OCI-LY7 (cell line): ENCODE measurements around the gene QPCTL. TPM values are rescaled to one million over a fixed set of nuclear protein-coding genes. Genes with fewer than 3 reads are reported as not detected.

Experiments used
- BruUV-seq: library from RNA; stranded (reverse); fragments of 400-500 nt; replicated peaks from 2 replicates; lab custom pipeline; 2021; lab: Mats Ljungman, UMichigan
- CTCF ChIA-PET: fragments of 300-600 bp; sonication (Branson Sonifier 250); formaldehyde crosslinking; loops from one replicate; lab custom pipeline; 2022; ENCODE audit warnings: antibody characterized with exemption; ENCODE audit not compliant: unreplicated experiment; lab: Charles Lee
- POLR2A ChIA-PET: fragments of 300-600 bp; sonication (Branson Sonifier 250); formaldehyde crosslinking; loops from one replicate; lab custom pipeline; 2022; ENCODE audit warnings: antibody characterized with exemption; lab: Charles Lee
- DNase-seq: peaks from one replicate; pipeline ENCODE4 v3.0.0-alpha.2; 2015; ENCODE audit warnings: low spot score
- H2AFZ ChIP-seq: fragments of 200-600 bp; sonication (generic), shearing (Covaris generic); 2 replicates; pipeline ENCODE4 v1.6.1; 2014; ENCODE audit warnings: mild to moderate bottlenecking, antibody characterized with exemption, low read length, moderate library complexity
- H3K27ac ChIP-seq: fragments of 200-600 bp; sonication (generic); 2 replicates; pipeline ENCODE4 v1.5.1; 2014; ENCODE audit warnings: mixed run types, low read depth, mild to moderate bottlenecking, moderate library complexity, low read length, inconsistent platforms; ENCODE audit not compliant: poor library complexity, severe bottlenecking
- H3K36me3 ChIP-seq: fragments of 200-600 bp; sonication (generic); 2 replicates; pipeline ENCODE4 v1.6.1; 2014; ENCODE audit warnings: mild to moderate bottlenecking, antibody characterized with exemption, low read length, moderate library complexity, mixed read lengths; ENCODE audit not compliant: insufficient read depth
- H3K4me1 ChIP-seq: fragments of 200-600 bp; sonication (generic); 2 replicates; pipeline ENCODE4 v1.5.1; 2014; ENCODE audit warnings: mild to moderate bottlenecking, low read length; ENCODE audit not compliant: insufficient read depth, poor library complexity, severe bottlenecking
- H3K4me2 ChIP-seq: fragments of 200-600 bp; sonication (generic); 2 replicates; pipeline ENCODE4 v1.6.1; 2014; ENCODE audit warnings: mild to moderate bottlenecking, low read length
- H3K4me3 ChIP-seq: fragments of 200-600 bp; sonication (generic); 2 replicates; pipeline ENCODE4 v1.5.1; 2014; ENCODE audit warnings: mild to moderate bottlenecking, low read depth, low read length; ENCODE audit not compliant: poor library complexity, severe bottlenecking
- H3K79me2 ChIP-seq: fragments of 200-600 bp; sonication (generic); 2 replicates; pipeline ENCODE4 v1.6.1; 2016; ENCODE audit warnings: low read depth, mild to moderate bottlenecking, low read length, moderate library complexity, mixed read lengths; ENCODE audit not compliant: insufficient read depth
- H3K9me2 ChIP-seq: fragments of 200-600 bp; sonication (generic); 2 replicates; pipeline ENCODE4 v1.6.1; 2016; ENCODE audit warnings: mild to moderate bottlenecking, low read length, mixed read lengths; ENCODE audit not compliant: insufficient read depth
- H3K9me3 ChIP-seq: fragments of 200-600 bp; sonication (generic); 2 replicates; pipeline ENCODE4 v1.6.1; 2014; ENCODE audit warnings: mild to moderate bottlenecking, mixed run types, low read length, mixed read lengths
- H4K20me1 ChIP-seq: fragments of 200-600 bp; sonication (generic); 2 replicates; pipeline ENCODE4 v1.6.1; 2014; ENCODE audit warnings: mild to moderate bottlenecking, antibody characterized with exemption, low read length, moderate library complexity, mixed read lengths; ENCODE audit not compliant: insufficient read depth
- EZH2phosphoT487 ChIP-seq: fragments of 200-600 bp; sonication (generic); IDR thresholded peaks from 2 replicates; pipeline ENCODE4 v1.6.1; 2018; ENCODE audit warnings: low read depth, borderline replicate concordance, mild to moderate bottlenecking, mixed run types, antibody characterized with exemption, low read length, moderate library complexity, mixed read lengths
- intact Hi-C: fragments of 100-400 bp; cut with micrococcal nuclease; formaldehyde crosslinking; loops from one replicate; pipeline ENCODE4 v1.10.0; 2022; ENCODE audit not compliant: unreplicated experiment
- total RNA-seq, 2 experiments: library from RNA; depleted of rRNA in 1 of 2; stranded (reverse); fragments of >200 nt in 1 of 2; shearing (Covaris generic) in 1 of 2; gene quantifications; 2 replicates each; pipeline ENCODE4 v1.2.3, GENCODE V29; 2014 to 2022
- TF ChIP-seq, protein P1 (sequence below): fragments of 200-600 bp; sonication (generic); conservative IDR thresholded peaks from 2 replicates; pipeline ENCODE4 v1.5.1; 2014; ENCODE audit warnings: mild to moderate bottlenecking, antibody characterized with exemption, low read length, moderate library complexity, mixed read lengths

Gene QPCTL
- total RNA-seq, 2 experiments from 2014 or later = 24.8 to 26.3 TPM

DNA sequence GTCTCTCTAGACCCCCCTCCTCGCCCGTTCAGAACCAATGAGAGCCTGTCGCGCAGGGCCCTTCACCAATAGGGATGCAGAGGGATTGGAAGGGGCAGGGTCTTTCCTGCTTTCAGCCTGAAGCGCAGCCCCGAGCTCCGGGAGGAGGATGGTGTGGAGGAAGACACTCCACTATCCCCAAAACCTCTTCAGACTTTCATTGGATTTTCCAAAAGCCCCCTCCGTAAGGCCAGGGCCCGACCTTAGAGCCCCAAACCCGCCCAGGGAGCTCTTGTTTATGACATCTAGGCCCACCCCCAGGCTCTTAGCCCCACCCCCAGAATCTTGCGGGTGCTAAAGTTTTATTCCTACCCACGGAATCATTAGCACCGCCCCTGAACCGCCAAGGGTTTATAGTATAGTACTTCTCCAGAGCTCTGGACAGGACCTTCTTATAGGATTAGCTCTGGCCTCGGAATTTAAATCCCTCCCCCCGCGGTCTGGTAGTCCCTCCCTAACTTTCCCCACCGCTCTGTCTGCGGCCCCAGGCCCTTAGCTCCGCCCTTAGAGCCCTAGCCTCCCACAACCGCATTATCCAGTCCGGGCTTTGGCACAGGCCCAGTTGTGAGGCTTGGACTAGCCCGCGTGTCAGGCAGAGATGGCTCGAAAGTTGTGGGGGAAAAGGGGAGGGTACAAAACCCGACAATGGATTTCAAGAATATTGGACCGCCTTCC lies 46.7 kb upstream of the QPCTL start:
- BruUV-seq = no TSS peak
- DNase-seq = peak; percentile 94
- no peaks in the 10 kb centered on the region for H3K9me3 ChIP-seq
- H3K27ac ChIP-seq = no peak overlapping the region
- no peak for TF ChIP-seq EZH2phosphoT487
- TF ChIP-seq, protein P1, sequence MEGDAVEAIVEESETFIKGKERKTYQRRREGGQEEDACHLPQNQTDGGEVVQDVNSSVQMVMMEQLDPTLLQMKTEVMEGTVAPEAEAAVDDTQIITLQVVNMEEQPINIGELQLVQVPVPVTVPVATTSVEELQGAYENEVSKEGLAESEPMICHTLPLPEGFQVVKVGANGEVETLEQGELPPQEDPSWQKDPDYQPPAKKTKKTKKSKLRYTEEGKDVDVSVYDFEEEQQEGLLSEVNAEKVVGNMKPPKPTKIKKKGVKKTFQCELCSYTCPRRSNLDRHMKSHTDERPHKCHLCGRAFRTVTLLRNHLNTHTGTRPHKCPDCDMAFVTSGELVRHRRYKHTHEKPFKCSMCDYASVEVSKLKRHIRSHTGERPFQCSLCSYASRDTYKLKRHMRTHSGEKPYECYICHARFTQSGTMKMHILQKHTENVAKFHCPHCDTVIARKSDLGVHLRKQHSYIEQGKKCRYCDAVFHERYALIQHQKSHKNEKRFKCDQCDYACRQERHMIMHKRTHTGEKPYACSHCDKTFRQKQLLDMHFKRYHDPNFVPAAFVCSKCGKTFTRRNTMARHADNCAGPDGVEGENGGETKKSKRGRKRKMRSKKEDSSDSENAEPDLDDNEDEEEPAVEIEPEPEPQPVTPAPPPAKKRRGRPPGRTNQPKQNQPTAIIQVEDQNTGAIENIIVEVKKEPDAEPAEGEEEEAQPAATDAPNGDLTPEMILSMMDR = no peak
- ChIA-PET CTCF (interaction anchor here (0.5 to 0.9 kb wide), 5 partner anchors 19 to 330 kb away, joined by 3 to 4 read pairs (median 3); no protein-coding TSS in a partner anchor), POLR2A (interaction anchor here (0.5 to 1.0 kb wide), 5 partner anchors 16 to 58 kb away, joined by 3 to 8 read pairs (median 3); partner anchors contain the start of gene GIPR)
- H3K4me1 ChIP-seq = peaks cover 36% of the 10 kb centered on the region
- no peaks in the 10 kb centered on the region for H3K36me3 ChIP-seq
- intact Hi-C loops = loop anchor here (10.0 kb wide), 1 partner anchor 221 kb away; the partner anchor contains the start of gene ERCC1
- peak overlapping the region; percentile 68 for H3K4me3 ChIP-seq
- H4K20me1 ChIP-seq = no peaks in the 10 kb centered on the region
- no peaks in the 10 kb centered on the region for H3K79me2 ChIP-seq
- peak overlapping the region; percentile 98 for H2AFZ ChIP-seq
- H3K9me2 ChIP-seq = no peaks in the 10 kb centered on the region
- H3K4me2 ChIP-seq = peak overlapping the region; percentile 72

DNA sequence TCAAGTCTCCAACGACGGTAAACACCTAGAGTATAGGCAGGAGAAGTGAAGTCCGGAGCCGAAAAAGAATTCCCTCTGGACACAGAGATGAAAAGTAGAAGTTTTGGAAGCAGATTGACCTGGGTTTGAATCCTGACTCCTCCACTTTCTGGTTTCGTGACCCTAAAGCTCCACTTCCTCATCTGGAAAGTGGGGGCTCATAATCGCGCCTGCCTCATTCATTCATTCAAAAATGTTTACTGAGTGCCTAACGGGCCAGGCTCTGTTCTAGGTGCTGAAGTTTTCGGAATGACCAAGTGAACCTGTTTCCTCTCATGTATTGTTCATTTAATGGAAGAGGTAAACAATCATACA lies 46.1 kb upstream of the QPCTL start:
- ChIA-PET POLR2A (interaction anchor here (0.6 to 1.0 kb wide), 2 partner anchors 31 to 58 kb away, joined by 3 read pairs; no protein-coding TSS in a partner anchor), CTCF (interaction anchor here (0.6 to 0.9 kb wide), 2 partner anchors 161 to 330 kb away, joined by 3 to 4 read pairs; no protein-coding TSS in a partner anchor)
- H3K79me2 ChIP-seq = no peaks in the 10 kb centered on the region
- no peaks in the 10 kb centered on the region for H3K36me3 ChIP-seq
- H3K9me3 ChIP-seq = no peaks in the 10 kb centered on the region
- H3K4me2 ChIP-seq = peak overlapping the region; percentile 72
- TF ChIP-seq, protein P1 = no peak
- no peak for TF ChIP-seq EZH2phosphoT487
- no peaks in the 10 kb centered on the region for H3K9me2 ChIP-seq
- intact Hi-C loops = loop anchor here (10.0 kb wide), 1 partner anchor 222 kb away; the partner anchor contains the start of gene ERCC1
- no TSS peak for BruUV-seq
- H3K4me3 ChIP-seq = peak overlapping the region; percentile 68
- peaks cover 30% of the 10 kb centered on the region for H3K4me1 ChIP-seq
- H4K20me1 ChIP-seq = no peaks in the 10 kb centered on the region
- peak overlapping the region; percentile 98 for H2AFZ ChIP-seq
- H3K27ac ChIP-seq = no peak overlapping the region
- DNase-seq = no peak

DNA sequence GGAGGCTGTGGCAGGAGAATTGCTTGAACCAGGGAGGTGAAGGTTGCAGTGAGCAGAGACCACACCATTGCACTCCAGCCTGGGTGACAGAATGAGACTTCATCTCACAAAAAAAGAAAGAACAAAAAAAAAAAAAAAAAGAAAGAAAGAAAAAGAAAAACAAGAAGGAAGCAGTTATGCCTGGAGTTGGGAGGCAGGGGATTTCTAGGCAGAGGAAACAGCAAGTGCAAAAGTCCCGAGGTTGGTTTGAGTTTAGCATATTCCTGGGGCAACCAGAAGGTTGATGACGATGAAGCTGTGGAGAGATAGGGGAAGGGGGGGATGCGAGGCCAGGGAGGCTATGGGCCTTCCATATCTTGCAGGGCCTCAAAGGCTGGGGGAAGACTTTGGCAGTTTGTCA lies 41.7 kb upstream of the QPCTL start:
- no TSS peak for BruUV-seq
- Histone ChIP-seq H3K4me3 (no peak overlapping the region), H3K9me3 (no peaks in the 10 kb centered on the region), H3K9me2 (no peaks in the 10 kb centered on the region), H4K20me1 (no peaks in the 10 kb centered on the region), H3K4me2 (no peak overlapping the region), H3K27ac (no peak overlapping the region), H2AFZ (no peak overlapping the region), H3K36me3 (no peaks in the 10 kb centered on the region), H3K79me2 (no peaks in the 10 kb centered on the region), H3K4me1 (peaks cover 6% of the 10 kb centered on the region)
- no peak for DNase-seq
- intact Hi-C loops = no loop called here
- TF ChIP-seq EZH2phosphoT487 = no peak
- TF ChIP-seq, protein P1 = no peak
- CTCF ChIA-PET = no interaction called here
- POLR2A ChIA-PET = interaction anchor here (0.6 kb wide), 1 partner anchor 124 kb away, joined by 4 read pairs; no protein-coding TSS in a partner anchor
